ENCODE data around the gene DOP1B.
"Not testable (repeated sequence)": the region's sequence is repeated elsewhere in the genome, so short reads cannot be mapped to it uniquely, and the experiment has no call there.

Gene DOP1B, protein sequence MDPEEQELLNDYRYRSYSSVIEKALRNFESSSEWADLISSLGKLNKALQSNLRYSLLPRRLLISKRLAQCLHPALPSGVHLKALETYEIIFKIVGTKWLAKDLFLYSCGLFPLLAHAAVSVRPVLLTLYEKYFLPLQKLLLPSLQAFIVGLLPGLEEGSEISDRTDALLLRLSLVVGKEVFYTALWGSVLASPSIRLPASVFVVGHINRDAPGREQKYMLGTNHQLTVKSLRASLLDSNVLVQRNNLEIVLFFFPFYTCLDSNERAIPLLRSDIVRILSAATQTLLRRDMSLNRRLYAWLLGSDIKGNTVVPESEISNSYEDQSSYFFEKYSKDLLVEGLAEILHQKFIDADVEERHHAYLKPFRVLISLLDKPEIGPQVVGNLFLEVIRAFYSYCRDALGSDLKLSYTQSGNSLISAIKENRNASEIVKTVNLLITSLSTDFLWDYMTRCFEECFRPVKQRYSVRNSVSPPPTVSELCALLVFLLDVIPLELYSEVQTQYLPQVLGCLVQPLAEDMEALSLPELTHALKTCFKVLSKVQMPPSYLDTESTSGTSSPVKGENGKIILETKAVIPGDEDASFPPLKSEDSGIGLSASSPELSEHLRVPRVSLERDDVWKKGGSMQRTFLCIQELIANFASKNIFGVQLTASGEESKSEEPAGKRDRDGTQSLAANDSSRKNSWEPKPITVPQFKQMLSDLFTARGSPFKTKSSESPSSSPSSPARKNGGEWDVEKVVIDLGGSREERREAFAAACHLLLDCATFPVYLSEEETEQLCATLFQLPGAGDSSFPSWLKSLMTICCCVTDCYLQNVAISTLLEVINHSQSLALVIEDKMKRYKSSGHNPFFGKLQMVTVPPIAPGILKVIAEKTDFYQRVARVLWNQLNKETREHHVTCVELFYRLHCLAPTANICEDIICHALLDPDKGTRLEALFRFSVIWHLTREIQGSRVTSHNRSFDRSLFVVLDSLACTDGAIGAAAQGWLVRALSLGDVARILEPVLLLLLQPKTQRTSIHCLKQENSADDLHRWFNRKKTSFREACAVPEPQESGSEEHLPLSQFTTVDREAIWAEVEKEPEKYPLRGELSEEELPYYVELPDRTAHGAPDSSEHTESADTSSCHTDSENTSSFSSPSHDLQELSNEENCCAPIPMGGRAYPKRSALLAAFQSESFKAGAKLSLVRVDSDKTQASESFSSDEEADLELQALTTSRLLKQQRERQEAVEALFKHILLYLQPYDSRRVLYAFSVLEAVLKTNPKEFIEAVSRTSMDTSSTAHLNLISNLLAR (N-terminal part only)
- 20.4 to 58.0 reads per million in 2 experiments for total RNA-seq

DNA sequence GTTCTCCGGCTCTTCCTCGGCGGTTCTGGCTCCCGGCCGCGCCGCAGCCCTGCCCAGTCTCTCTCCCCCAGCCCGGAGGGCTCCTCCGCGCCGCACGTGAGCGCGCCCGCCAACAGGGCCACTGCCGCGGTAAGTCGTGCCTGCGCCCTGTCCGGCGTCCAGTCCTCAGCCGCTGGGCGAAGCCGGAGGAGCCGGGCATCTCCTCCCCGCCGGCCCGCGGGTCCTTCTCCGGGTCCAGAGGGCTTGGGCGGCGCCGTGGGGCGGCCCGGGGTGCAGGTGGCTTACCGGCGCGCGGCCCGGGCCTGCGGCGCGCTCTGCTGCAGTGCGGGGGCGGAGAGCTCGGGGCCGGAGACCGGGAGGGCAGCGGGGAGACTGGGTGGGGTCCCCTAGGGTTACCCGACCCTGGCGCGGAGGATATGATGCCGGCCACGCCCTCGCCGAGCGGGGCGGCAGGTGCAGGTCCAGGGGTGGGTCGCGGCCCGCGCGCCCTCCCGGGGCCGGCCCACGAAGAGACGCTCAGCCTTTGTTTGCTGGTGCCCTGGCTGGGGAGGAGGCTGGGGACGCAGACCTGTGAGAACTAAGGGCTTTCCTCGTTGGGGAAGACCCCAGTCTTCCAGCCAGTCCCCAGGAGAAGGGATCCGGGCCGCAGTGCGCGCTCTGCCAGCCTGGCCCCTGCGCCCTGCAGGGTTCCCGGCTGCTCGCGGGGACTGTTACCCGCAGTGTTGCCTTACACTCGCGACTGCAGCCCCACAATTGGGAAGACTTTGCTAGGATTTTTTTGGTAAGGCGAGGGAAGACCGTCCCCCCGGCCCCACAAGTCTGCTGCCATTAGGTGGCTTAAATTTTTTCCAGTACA, at the start of gene DOP1B:
DOP1B (plus strand) TSS at position 10 of the 856 bp plus-strand sequence. CDS start 7,910 bp downstream, outside the sequence.
- peak; percentile 9 for DNase-seq (ENCODE audit: low read depth)

DNA sequence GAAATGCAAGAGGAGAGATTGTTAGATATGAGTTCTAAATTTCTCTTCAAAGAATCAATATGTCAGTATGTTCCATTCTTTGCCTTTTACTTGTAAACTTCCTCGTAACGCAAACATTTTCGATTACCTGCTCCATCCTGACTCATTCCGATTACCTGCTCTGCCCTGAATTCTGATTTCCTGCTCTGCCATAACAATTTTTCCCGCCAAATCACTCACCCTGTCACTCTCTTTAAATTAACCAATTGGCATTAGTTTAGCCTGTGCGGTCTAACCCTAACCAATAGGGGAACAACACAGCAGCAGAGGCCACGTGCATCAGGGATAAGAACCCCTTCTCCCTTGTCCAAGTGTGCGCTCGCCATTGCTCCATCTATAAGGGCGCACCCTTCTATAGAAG, 46.8 kb upstream of the DOP1B start:
- no peak for DNase-seq (ENCODE audit: low read depth)

DNA sequence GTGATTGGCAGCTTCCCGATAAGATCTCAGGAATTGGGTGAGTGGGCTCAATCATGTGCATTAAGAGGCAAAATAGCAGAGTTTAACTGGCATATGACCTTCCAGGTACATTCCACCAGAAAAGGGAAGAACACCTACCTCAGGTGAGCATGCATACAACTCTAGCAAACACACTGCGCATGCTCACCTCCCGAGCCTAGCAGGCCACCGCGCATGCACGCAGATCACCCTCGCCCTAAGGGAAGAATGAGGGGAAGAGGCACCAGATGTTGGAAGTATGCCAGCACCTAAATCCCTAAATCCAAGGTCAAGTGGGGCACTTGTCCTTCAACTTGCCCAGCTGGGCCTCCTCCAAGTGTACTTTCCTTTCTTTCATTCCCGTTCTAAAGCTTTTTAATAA, 45.4 kb upstream of the DOP1B start:
- DNase-seq (ENCODE audit: low read depth) = no peak

DNA sequence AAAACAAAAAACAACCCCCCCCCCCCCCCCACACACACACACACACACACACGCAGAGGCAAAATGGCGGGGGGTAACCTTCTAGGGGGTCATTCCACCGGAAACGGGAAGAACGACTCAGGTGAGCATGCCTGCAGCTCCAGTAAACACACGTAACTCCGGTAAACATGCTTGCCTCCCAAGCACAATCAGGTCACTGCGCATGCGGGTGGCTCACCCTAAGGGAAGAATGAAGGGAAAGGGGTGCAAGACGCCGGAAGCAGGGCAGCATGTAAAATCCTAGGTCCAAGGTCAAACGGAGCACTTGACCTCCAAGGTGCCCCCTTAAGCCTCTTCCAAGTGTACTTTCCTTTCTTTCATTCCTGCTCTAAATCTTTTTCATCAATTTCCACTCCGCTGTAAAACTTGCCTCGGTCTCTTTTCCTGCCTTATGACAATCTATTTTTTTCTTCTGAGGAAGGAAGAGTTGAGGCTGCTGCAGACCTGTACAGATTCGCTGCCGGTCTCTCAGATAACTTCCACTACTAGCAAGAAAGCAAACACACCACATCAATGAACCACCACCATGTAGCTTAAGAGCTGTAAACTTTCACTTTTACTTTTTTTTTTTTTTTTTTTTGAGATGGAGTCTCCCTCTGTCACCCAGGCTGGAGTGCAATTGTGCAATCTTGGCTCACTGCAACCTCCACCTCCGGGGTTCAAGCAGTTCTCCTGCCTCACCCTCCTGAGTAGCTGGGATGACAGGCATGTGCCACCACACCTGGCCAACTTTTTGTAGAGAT, 42.8 kb upstream of the DOP1B start:
- DNase-seq (ENCODE audit: low read depth) = peak; percentile 60

DNA sequence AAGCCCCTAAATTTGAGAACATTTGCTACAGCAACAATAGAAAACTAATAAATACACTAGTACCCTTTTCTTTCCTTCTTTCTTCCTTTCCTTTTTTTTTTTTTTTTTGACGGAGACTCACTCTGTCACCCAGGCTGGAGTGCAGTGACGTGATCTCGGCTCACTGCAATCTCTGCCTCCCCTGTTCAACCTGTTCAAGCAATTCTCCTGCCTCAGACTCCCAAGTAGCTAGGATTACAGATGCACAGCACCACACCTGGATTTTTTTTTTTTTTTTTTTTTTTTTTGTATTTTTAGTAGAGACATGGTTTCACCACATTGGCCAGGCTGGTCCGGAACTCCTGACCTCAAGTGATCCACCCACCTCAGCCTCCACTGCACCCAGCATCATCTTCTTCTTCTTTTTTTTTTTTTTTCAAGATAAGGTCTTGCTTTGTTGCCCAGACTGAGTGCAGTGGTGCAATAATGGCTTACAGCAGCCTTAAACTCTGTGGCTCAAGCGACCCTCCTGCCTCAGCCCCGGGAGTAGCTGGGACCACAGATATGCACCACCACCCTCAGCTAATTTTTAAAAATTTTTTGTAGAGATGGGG, 41.4 kb upstream of the DOP1B start:
- DNase-seq (ENCODE audit: low read depth) = no peak

DNA sequence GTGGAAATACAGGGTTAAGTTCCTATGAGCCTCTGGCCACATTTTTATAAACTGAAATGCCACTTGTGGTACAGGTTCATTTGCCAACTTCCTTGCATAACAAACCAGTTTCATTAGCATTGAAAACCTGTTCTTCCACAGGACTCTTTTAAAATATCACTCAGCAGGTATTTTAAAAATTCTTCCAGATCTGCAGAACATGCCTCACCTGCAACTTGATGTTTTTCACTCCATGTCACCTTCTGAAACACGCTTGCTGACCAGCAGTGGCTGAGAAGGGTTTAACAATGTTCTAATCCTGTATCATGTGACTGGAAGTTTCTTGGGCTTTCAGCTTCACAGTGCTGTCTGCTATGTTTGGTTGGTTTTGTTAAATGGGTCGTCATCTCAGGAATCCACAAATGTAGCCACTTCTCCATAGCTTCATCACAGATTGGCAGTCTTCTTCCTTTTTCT, 39.3 kb upstream of the DOP1B start:
- DNase-seq (ENCODE audit: low read depth) = no peak

DNA sequence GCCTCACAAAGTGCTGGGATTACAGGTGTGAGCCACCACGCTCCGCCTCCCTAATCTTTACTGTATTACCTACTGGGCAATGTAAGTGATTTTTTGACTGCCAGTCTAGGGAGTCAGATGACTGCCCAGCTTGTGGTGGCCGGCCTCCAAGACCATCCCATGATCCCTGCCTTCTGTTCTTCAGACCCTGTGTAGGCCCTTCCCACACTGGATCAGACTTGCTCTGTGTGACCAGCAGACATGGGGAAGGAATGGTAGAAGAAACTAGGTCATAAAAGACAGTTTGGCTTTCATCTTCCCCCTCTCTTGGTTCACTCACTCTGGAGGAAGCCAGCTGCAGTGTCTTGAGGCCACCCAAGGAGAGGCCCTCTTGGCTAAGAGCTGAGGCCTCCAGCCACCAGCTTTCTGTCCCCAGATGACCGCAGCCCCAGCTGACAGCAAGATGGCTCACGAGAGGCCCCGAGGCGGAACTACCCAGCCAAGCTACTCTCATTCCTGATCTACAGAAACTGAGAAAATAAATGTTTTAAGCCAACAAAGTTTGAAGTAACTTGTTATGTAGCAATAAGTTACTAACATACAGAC, 36.2 kb upstream of the DOP1B start:
- no peak for DNase-seq (ENCODE audit: low read depth)

DNA sequence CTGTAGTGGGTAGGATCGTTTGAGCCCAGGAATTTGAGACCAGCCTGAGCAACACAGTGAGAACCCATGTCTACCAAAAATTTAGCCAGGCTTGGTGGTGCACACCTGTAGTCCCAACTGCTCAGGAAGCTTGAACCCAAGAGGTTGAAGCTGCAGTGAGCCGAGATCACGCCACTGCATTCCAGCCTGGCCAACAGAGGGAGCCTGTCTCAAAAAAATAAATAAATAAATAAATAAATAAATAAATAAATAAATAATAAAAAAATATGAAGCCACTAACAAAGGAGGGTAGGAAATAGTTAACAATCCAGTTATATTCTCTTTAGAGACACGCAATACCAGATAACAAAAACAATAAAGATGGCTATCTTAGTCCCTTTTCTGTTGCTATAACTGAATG, 33.6 kb upstream of the DOP1B start:
- no peak for DNase-seq (ENCODE audit: low read depth)

DNA sequence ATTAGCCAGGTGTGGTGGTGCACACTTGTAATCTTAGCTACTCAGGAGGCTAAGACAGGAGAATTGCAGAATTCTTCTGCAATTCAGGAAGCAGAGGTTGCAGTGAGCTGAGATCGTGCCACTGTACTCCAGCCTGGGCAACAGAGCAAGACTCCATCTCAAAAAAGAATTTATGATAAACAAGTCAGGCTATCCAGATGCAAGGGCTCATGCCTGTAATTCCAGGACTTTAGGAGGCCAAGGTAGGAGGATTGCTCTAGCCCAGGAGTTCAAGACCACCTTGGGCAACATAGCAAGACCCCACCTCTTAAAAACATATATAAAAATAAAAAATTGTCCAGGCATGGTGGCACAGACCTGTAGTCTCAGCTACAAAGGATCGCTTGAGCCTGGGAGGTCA, 32.2 kb upstream of the DOP1B start:
- DNase-seq (ENCODE audit: low read depth) = no peak

DNA sequence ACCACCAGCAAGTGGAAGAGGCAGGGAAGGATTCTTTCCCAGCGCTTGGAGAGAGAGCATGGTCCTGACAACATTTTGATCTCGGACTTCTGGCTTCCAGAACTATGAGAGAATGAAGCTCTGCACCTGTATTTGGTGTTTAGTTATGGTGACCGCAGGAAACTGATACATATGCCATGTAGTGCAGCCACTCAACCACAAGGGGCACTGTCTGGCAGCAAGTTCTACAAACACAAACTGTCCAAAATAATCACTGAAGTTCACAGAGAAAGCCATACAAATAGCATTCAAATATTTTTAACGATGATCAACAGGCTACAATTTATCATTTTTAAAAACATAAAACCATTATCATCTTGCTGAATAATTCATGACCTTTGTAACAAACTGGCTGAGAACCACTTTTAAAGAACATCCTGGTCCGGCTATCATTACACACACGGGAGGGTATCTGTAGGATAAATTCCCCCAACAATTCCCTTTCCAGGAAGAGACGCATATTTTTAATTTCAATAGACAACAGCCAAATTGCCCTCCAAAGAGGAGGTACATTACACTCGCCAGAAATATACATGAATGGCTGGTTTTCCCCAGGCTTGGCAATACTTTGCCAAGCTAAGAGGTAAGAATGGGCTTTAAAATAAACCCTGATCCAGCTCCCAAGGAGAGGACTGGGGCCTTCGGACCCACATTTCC, 31.0 kb upstream of the DOP1B start:
- DNase-seq (ENCODE audit: low read depth) = peak; percentile 27

DNA sequence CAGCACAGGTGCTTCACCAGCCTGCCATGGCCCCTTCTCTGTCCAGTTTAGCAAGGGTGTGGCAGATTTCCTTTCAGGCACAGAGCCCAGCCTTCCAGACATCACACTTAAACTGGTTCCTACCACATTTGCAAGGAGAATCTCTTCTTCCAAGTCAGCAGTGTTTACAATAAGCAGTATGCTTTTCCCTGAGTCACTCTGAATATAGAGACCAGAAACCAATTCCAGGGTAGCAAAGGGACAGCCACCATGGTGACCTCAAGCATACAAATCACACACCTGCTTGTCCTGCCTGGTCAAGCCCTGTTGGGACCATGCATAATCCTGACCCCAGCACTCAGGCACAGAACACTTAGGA, 30.4 kb upstream of the DOP1B start:
- no peak for DNase-seq (ENCODE audit: low read depth)

DNA sequence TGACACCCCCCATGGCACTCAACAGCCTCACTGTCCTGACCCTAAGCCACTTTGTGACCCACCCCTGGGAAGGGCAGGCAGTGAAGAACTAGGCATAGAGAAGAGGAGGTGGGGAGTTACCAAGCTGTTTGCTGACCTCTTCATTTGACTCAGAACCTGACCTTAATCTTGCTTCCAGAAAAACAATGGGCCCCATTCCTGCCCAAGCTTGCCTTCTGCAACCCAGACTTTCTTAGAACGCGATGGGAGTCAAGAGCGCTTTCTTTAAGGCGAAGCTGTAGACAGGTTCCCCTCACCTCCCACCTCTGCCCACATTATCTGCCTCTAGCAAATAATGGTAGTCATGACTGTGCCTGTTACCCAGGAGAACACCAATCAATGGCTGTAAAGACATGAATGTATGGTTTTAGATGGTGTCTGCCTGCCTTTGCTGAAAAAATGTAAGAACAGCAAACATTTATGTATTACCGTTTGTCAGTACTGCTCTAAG, 30.0 kb upstream of the DOP1B start:
- DNase-seq (ENCODE audit: low read depth) = no peak

DNA sequence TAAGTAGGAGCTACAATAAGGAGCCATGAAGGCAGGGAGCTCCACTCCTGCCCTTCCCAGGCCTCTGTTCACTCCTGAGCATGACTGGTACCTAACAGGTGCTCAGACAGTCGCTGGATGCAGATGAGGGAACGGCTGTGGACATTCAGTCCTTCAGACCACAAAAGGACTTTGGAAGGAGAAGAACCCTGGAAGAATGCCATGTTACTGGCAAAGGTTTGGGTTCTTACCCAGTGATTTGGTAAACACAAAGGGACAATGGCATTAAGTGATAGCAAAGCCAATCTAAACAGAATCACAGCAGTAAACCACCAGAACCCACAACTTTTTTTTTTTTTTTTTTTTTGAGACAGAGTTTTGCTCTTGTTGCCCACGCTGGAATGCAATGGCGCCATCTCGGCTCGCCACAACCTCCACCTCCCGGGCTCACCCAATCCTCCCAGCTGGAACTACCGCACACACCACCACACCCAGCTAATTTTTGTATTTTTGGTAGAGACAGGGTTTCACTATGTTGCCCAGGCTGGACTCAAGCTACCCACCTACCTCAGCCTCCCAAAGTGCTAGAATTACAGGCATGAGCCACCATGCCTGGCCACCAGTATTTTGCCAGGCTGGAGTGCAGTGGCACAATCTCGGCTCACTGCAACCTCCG, 29.2 kb upstream of the DOP1B start:
- DNase-seq (ENCODE audit: low read depth) = no peak

DNA sequence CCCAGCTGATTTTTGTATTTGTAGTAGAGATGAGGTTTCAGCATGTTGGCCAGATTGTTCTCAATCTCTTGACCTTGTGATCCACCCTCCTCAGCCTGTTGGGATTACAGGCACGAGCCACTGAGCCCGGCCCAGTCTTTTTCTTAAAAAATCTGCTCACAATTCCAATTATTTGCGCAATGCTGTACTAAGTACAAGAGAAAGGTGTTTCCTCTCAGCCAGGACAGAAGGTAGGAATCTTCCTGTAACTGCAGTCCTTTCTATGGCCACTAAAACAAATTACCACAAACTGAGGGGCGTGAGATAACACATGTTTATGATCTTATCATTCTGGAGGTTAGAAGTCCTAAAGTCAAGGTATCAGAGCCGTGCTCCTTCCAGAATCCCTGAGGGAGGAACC, 28.6 kb upstream of the DOP1B start:
- DNase-seq (ENCODE audit: low read depth) = no peak

DNA sequence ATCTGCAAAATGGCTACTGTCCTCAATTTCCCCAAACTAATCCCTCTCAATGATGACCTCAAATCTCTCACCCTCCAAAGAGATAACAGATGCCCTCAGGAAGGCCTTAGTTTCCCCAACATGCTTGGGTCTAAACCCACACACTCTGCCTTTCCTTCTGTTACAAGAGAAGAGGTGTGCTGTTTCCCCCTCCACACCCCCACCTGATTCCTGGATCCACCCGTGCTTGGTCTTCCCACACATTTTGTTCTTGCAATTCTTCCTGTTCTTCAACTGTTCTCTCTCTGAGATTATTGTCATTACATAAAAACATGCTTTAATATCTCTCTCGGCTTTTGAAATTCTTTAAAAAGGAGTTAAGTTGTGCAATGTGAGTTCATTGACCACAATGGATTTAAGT, 27.4 kb upstream of the DOP1B start:
- DNase-seq (ENCODE audit: low read depth) = no peak

DNA sequence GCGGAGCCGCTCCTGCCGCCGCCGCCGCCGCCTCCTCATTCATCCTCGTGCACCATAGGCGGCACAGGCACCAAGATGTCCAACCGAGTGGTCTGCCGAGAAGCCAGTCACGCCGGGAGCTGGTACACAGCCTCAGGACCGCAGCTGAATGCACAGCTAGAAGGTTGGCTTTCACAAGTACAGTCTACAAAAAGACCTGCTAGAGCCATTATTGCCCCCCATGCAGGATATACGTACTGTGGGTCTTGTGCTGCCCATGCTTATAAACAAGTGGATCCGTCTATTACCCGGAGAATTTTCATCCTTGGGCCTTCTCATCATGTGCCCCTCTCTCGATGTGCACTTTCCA, 26.2 kb upstream of the DOP1B start:
- DNase-seq (ENCODE audit: low read depth) = not testable (repeated sequence)

DNA sequence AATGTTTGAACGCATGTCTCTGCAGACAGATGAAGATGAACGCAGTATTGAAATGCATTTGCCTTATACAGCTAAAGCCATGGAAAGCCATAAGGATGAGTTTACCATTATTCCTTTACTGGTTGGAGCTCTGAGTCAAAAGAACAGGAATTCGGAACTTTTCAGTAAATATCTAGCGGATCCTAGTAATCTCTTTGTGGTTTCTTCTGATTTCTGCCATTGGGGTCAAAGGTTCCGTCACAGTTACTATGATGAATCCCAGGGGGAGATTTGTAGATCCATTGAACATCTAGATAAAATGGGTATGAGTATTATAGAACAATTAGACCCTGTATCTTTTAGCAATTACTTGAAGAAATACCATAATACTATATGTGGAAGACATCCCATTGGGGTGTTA, 25.8 kb upstream of the DOP1B start:
- DNase-seq (ENCODE audit: low read depth) = not testable (repeated sequence)

DNA sequence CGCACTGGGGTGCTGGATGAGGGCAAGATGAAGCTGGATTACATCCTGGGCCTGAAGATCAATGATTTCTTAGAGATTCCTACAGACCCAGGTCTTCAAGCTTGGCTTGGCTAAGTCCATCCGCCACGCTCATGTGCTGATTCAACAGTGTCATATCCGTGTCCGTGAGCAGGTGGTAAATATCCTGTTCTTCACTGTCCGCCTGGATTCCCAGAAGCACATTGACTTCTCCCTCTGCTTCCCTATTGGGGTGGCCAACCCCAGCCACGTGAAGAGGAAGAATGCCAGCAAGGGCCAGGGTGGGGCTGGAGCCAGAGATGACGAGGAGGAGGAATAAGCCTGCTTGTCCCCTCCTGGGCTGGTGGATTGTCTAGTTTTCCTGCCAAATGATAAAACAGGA, 23.9 kb upstream of the DOP1B start:
- no peak for DNase-seq (ENCODE audit: low read depth)

Measured in T follicular helper cell (primary cell).